ENCODE data around the gene SLITRK6. TPM values are rescaled to one million over a fixed set of nuclear protein-coding genes. Genes with fewer than 3 reads are reported as not detected.

Gene SLITRK6, protein sequence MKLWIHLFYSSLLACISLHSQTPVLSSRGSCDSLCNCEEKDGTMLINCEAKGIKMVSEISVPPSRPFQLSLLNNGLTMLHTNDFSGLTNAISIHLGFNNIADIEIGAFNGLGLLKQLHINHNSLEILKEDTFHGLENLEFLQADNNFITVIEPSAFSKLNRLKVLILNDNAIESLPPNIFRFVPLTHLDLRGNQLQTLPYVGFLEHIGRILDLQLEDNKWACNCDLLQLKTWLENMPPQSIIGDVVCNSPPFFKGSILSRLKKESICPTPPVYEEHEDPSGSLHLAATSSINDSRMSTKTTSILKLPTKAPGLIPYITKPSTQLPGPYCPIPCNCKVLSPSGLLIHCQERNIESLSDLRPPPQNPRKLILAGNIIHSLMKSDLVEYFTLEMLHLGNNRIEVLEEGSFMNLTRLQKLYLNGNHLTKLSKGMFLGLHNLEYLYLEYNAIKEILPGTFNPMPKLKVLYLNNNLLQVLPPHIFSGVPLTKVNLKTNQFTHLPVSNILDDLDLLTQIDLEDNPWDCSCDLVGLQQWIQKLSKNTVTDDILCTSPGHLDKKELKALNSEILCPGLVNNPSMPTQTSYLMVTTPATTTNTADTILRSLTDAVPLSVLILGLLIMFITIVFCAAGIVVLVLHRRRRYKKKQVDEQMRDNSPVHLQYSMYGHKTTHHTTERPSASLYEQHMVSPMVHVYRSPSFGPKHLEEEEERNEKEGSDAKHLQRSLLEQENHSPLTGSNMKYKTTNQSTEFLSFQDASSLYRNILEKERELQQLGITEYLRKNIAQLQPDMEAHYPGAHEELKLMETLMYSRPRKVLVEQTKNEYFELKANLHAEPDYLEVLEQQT
- not detected in 2 replicates for total RNA-seq

DNA sequence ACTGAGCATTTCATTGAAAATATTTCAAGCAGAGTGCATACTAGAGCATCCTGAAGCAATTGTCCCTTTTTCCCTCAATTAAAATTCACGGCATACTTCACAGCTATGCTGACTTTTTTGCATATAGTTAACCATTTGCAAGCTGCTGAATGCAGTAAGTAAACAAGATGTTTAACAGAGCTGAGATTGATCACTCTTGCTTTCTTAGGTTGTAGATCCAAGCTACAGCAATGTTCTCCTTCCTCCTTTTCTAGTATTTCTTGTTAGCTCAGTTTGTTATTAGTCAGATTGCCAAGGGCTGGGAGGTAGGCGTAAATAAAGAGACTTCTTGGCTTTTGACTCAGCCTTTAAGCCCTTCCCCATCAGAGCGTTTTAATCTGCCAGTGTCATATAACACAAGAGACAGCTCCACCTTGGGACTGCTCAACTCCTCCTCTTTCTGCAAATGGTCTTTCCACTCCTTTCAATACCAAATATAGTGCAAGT is at the start of gene SLITRK6:
SLITRK6 (minus strand) TSS at position 323 of the 486 bp plus-strand sequence. CDS start 2,911 bp downstream, outside the sequence.
- no peaks in the 10 kb centered on the region for H3K36me3 Mint-ChIP-seq (ENCODE audit: low read depth)
- intact Hi-C loops (cut with micrococcal nuclease) = no loop called here
- H3K4me1 Mint-ChIP-seq = no peaks in the 10 kb centered on the region
- no peaks in the 10 kb centered on the region for H3K9me3 Mint-ChIP-seq
- H3K4me3 Mint-ChIP-seq = no peak within 1 kb of the TSS
- DNase-seq = no peak
- no peak within 1 kb of the TSS for H3K27ac Mint-ChIP-seq
- no peaks in the 10 kb centered on the region for H3K27me3 Mint-ChIP-seq

DNA sequence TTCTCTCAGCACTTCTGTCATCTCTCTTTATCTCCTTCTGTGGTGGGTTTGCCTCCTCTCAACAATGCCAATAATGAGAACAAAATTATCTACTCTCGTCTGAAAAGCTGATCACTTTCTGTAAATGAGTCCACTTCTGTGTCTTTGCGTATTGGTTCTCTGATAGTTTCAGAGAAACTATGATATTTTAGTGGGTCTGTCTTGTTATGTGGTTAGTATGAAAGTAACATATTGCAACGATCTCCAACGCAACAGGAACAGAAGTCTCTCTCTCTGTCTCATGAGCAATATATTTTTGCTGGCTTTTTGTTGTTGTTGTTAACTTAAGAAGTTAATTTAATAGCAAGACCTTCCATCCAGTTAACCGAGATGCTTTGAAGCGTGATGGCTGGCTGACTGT is 47.8 kb upstream of the SLITRK6 start:
- no peak overlapping the region for H3K4me3 Mint-ChIP-seq
- no peaks in the 10 kb centered on the region for H3K36me3 Mint-ChIP-seq (ENCODE audit: low read depth)
- no peaks in the 10 kb centered on the region for H3K4me1 Mint-ChIP-seq
- H3K27ac Mint-ChIP-seq = no peak overlapping the region
- intact Hi-C loops (cut with micrococcal nuclease) = no loop called here
- no peaks in the 10 kb centered on the region for H3K27me3 Mint-ChIP-seq
- peaks cover 3% of the 10 kb centered on the region for H3K9me3 Mint-ChIP-seq
- no peak for DNase-seq

DNA sequence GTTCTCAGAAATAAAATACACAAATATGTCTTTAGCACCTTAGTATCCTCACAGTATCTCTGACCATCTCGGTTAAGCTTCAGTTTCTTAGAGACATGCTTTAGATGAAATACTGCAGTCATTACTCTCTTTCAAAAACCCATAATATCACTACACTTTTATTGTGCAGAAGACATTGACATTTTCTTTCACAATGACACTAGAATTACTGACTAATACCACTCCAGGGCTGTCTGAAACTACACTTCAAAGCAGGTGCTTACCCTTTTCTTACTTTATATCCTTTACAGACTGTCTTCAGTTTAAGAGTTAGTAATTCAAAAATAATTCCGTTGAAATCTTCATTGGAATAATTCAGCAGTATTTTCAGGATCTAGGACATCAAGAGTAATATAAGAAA is 42.2 kb upstream of the SLITRK6 start:
- H3K27ac Mint-ChIP-seq = no peak overlapping the region
- DNase-seq = no peak
- H3K4me3 Mint-ChIP-seq = no peak overlapping the region
- H3K9me3 Mint-ChIP-seq = no peaks in the 10 kb centered on the region
- no peaks in the 10 kb centered on the region for H3K36me3 Mint-ChIP-seq (ENCODE audit: low read depth)
- H3K27me3 Mint-ChIP-seq = no peaks in the 10 kb centered on the region
- no peaks in the 10 kb centered on the region for H3K4me1 Mint-ChIP-seq
- intact Hi-C loops (cut with micrococcal nuclease) = no loop called here

DNA sequence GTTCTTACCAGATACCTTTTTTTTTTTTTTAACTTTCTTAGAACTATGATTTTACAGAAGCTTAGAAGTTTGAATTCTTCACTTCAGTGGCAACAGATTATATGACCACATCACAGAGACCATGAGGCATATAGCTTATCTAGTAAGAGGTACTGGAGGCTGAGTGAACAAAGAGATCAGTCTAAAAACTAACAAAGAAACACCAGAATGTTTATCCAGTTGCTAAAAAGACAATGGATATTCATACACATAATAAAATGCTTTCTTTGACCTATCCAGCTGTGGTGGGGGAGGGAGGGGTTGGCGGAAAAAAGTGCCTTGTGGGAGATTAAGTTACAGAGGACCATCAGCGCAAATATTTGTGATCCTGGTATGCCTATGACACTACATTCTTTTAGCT is 34.7 kb upstream of the SLITRK6 start:
- no peak overlapping the region for H3K4me3 Mint-ChIP-seq
- intact Hi-C loops (cut with micrococcal nuclease) = no loop called here
- no peak for DNase-seq

DNA sequence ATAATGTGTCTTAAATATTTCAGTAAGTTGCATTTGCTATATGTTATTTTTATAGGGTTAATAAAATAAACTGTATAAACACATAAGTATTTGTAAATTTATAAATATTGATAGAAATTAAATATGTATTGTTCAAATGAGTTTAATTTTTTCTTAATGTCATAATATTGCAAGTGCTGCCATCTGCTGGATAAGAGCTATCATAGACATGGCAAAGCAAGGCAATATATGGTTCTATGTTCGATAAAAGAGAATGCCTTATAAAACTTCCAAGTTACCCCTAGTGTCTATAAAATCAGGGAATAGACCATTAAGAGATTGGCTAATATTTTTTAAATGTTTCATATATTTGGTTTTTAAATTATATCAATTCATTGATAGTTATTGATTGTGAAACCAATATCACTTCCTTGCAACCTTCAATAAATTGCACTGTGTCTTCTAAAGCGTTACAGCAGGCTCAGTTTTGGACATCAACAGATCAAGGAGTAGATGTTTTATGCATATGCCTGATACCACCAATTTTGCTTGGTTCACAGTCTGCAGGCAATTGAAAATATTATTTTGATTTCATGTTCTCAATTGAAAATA is 29.0 kb upstream of the SLITRK6 start:
- H3K27ac Mint-ChIP-seq = no peak overlapping the region
- H3K4me3 Mint-ChIP-seq = no peak overlapping the region
- no peak for DNase-seq
- no peaks in the 10 kb centered on the region for H3K4me1 Mint-ChIP-seq
- H3K27me3 Mint-ChIP-seq = no peaks in the 10 kb centered on the region
- intact Hi-C loops (cut with micrococcal nuclease) = no loop called here
- H3K9me3 Mint-ChIP-seq = no peaks in the 10 kb centered on the region
- H3K36me3 Mint-ChIP-seq (ENCODE audit: low read depth) = no peaks in the 10 kb centered on the region

More for the DNA sequence above, 34.7 kb upstream of the SLITRK6 start:
- H3K4me1 Mint-ChIP-seq = no peaks in the 10 kb centered on the region
- no peaks in the 10 kb centered on the region for H3K36me3 Mint-ChIP-seq (ENCODE audit: low read depth)
- H3K9me3 Mint-ChIP-seq = no peaks in the 10 kb centered on the region
- H3K27me3 Mint-ChIP-seq = no peaks in the 10 kb centered on the region
- H3K27ac Mint-ChIP-seq = no peak overlapping the region

DNA sequence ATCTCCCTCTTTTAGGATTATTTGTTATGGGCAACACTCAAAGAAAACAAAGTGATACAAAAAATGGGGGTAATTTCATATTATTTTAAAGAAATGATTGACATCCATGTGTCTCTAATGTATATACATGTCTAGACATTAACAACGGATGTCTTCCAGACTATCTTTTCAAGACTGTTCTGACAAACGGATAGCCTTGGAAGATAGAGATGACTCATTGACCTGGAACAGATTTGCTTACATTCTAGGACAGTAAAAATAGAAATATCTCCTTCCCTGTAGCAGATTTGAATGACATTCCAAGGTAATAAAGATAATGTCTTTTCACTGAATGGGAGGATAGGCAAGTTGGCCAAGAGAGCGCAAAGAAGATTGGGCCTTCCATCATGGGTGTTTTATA is 26.2 kb upstream of the SLITRK6 start:
- no peak overlapping the region for H3K4me3 Mint-ChIP-seq
- no peaks in the 10 kb centered on the region for H3K36me3 Mint-ChIP-seq (ENCODE audit: low read depth)
- no peaks in the 10 kb centered on the region for H3K4me1 Mint-ChIP-seq
- intact Hi-C loops (cut with micrococcal nuclease) = no loop called here
- H3K27ac Mint-ChIP-seq = no peak overlapping the region
- DNase-seq = no peak
- no peaks in the 10 kb centered on the region for H3K9me3 Mint-ChIP-seq
- no peaks in the 10 kb centered on the region for H3K27me3 Mint-ChIP-seq

DNA sequence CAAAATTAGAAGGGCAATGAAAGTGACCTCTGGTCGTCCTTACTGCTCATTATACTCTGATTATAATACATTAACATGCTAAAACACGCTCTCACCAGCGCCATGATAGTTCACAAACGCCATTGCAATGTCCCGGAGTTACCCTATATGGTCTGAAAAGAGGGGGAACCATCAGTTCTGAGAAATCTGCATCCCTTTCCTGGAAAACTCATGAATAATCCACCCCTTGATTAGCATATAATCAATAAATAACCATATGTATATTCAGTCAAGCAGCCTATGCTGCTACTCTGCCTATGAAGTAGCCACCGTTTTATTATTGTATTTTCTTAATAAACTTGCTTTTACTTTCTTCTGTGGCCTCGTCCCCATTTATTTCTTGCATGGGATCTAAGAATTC is 24.6 kb upstream of the SLITRK6 start:
- DNase-seq = no peak
- Mint-ChIP-seq H3K36me3 (ENCODE audit: low read depth) (no peaks in the 10 kb centered on the region), H3K27me3 (no peaks in the 10 kb centered on the region), H3K4me1 (no peaks in the 10 kb centered on the region), H3K27ac (no peak overlapping the region), H3K4me3 (no peak overlapping the region), H3K9me3 (no peaks in the 10 kb centered on the region)
- intact Hi-C loops (cut with micrococcal nuclease) = no loop called here

DNA sequence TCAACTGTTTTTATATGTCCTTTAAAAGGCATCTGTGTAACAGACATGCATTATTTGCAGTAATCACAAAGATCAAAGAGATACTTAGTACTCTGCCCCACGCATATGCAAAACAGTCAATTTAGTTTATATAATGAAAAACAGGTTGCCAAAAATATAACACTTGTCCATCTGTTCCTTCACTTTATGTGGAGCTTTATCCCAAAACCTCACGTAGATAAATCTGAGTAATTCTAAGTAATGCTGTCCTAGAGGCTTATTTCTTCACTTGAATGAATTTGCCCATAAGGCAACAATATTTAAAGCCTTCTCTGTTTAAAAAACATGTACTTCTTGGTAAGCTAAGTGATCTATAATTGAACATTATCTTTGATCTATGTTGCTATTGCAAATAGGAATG is 20.3 kb upstream of the SLITRK6 start:
- H3K27me3 Mint-ChIP-seq = no peaks in the 10 kb centered on the region
- DNase-seq = no peak
- no peaks in the 10 kb centered on the region for H3K9me3 Mint-ChIP-seq
- H3K4me1 Mint-ChIP-seq = no peaks in the 10 kb centered on the region
- no peak overlapping the region for H3K4me3 Mint-ChIP-seq
- no peaks in the 10 kb centered on the region for H3K36me3 Mint-ChIP-seq (ENCODE audit: low read depth)
- intact Hi-C loops (cut with micrococcal nuclease) = no loop called here
- H3K27ac Mint-ChIP-seq = no peak overlapping the region

DNA sequence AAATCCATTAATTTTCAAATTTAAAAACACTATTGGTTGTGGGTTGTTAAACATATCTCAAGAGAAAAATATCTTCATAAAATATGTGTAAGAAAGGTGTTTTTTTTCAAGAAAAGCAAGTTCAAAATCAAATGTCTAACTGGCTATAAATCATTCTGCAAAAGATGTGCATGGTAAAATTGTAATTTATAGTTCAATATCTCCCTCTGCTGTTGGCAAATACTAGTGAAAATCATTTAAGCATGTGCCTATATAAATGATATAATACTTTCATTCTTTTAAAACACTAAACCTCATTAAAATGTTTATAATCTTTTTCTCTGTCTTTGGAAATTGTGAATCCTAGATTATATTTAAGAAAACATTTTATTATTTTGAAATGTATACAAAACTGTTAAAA is 17.2 kb upstream of the SLITRK6 start:
- intact Hi-C loops (cut with micrococcal nuclease) = no loop called here
- H3K27ac Mint-ChIP-seq = no peak overlapping the region

DNA sequence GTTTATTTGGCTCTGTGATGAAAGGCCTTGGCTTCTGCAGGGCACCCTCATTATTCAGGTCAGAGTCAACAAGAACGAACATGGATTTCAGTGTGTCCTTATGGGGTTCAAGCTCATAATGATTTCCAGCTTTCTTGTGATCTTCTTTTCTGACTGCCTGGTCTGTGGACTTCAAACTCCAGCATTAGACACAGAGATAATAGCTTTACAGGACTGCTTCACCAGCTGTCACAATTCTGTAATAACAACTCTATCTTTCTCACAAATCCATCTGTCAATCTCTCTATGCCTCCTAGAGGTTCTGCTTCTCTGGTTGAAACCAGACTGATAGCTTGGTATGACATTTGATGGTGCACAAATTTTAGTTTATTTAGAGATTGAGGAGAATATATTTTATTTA is 13.1 kb upstream of the SLITRK6 start:
- no peak for DNase-seq
- no peaks in the 10 kb centered on the region for H3K4me1 Mint-ChIP-seq
- H3K4me3 Mint-ChIP-seq = no peak overlapping the region
- H3K36me3 Mint-ChIP-seq (ENCODE audit: low read depth) = no peaks in the 10 kb centered on the region
- intact Hi-C loops (cut with micrococcal nuclease) = no loop called here
- no peaks in the 10 kb centered on the region for H3K9me3 Mint-ChIP-seq
- no peak overlapping the region for H3K27ac Mint-ChIP-seq
- no peaks in the 10 kb centered on the region for H3K27me3 Mint-ChIP-seq

More for the DNA sequence above, 17.2 kb upstream of the SLITRK6 start:
- no peak for DNase-seq
- Mint-ChIP-seq H3K9me3 (no peaks in the 10 kb centered on the region), H3K4me1 (no peaks in the 10 kb centered on the region), H3K27me3 (no peaks in the 10 kb centered on the region), H3K4me3 (no peak overlapping the region), H3K36me3 (ENCODE audit: low read depth) (no peaks in the 10 kb centered on the region)

DNA sequence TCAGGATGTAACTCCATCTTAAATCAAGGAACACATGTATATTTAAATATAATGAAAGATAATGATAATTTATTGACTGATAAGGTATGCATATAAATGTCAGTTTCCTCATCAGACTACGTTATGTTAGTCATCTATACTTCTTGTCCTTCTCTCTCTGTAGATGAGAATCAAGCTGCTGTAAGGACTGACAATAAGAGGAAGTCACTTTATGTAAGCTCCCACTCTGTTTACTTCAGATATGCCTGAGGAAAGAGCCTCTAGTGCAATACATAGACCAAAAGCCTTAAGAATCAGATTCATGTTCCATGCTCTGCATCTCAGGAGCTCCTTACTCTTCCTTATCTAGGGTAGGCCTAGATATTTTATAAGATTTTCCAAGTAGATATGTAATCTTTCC is 9.6 kb upstream of the SLITRK6 start:
- Mint-ChIP-seq H3K4me1 (no peaks in the 10 kb centered on the region), H3K27me3 (no peaks in the 10 kb centered on the region), H3K27ac (no peak overlapping the region), H3K36me3 (ENCODE audit: low read depth) (no peaks in the 10 kb centered on the region), H3K4me3 (no peak overlapping the region), H3K9me3 (no peaks in the 10 kb centered on the region)
- no peak for DNase-seq
- intact Hi-C loops (cut with micrococcal nuclease) = loop anchor here (5.0 kb wide), 1 partner anchor 892 kb away; no protein-coding TSS in a partner anchor

DNA sequence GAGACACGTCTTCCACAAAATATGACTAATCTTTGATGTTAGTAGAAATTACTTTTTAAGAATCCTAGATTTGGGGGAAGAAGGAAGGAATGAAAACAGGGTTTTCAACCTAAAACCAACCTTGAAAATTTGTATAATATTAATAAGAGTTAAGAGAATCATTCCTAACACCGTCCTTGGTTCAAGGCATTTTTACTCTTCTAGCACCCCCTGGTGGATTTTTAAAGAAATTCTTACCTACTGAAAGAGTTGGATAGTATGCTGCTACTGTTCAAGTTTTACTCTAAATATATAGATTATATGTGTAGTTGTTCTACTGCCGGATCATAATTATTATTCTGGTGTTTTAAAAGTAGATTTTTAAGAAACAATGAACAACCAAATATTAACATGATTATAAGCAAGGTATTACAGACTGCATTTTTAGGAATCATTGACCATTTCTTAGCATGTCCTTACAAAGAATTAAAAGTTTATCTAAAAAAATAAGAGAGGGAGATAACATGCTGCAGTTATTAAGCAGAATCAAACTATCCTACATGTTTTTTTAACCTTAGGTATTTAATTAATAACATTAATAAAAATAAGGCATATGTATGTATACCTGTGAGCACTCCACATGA is 7.4 kb upstream of the SLITRK6 start:
- DNase-seq = no peak
- Mint-ChIP-seq H3K4me1 (no peaks in the 10 kb centered on the region), H3K27ac (no peak overlapping the region), H3K9me3 (no peaks in the 10 kb centered on the region), H3K27me3 (no peaks in the 10 kb centered on the region), H3K4me3 (no peak overlapping the region), H3K36me3 (ENCODE audit: low read depth) (no peaks in the 10 kb centered on the region)
- intact Hi-C loops (cut with micrococcal nuclease) = loop anchor here (1.0 to 5.0 kb wide), 2 partner anchors 889 to 910 kb away; no protein-coding TSS in a partner anchor

DNA sequence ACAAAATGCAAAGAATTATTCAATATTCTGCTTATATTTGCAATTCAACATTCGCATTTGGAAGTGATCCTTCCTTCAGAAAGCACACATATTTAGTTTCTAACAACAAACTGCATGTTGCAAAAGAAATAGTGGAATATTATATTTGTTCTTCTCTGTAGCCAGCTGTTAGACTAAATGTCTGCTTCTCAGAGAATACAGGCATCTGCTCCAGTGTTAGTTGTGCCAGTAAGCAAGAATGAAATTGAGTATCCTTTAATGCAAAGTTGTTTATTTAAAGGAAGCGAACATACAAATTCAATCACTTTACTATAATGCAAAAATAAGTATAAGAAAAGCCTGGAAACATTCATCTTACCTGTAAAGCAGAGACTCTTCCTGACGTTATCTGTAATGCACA is 663 bp downstream of the SLITRK6 start:
- no peak for DNase-seq
- Mint-ChIP-seq H3K36me3 (ENCODE audit: low read depth) (no peaks in the 10 kb centered on the region), H3K27me3 (no peaks in the 10 kb centered on the region), H3K4me3 (no peak overlapping the region), H3K27ac (no peak overlapping the region), H3K4me1 (no peaks in the 10 kb centered on the region), H3K9me3 (no peaks in the 10 kb centered on the region)
- intact Hi-C loops (cut with micrococcal nuclease) = no loop called here

All from activated CD4-positive, alpha-beta T cell treated with anti-CD3 and anti-CD28 coated beads, Interleukin-2, amount 10 ng/mL, durations not matched to agents 24 days and 14 days (primary cell).